ENCODE results near the gene LMX1B. TPM values are rescaled to one million over a fixed set of nuclear protein-coding genes. Genes with fewer than 3 reads are reported as not detected.

The LMX1B gene
- total and polyA plus RNA-seq, 2 donors (not counting 3 experiments of a cell fraction or from before 2014, with no cell fraction given), result not detected

GRCh38 chr9:126675147-126675467 lies 61.4 kb downstream of the LMX1B start:
- H3K9ac ChIP-seq (replicated peaks; ENCODE audit: extremely low read depth, insufficient read depth, low read length), result no peak overlapping the region
- H3K4me3 ChIP-seq (replicated peaks in 1 of 3; ENCODE audit: insufficient read depth in 1 of 3, low read depth in 1 of 3, low read length in 3 of 3), result no peak overlapping the region
- peaks cover 58 to 63% of the 10 kb centered on the region in 2 experiments for H3K27me3 ChIP-seq (ENCODE audit: control insufficient read depth in 2 of 2, insufficient read depth in 2 of 2, low read length in 2 of 2)
- no TSS peak for BruUV-seq (replicated peaks)
- no peaks in the 10 kb centered on the region for H3K4me1 ChIP-seq (ENCODE audit: control insufficient read depth, extremely low read depth, insufficient read depth, low read length)
- dilution Hi-C loops (cut with MboI; ENCODE audit: extremely low pct_ligation_motif_present, low sequenced_read_pairs) (no loop called here), intact Hi-C loops (cut with micrococcal nuclease) (no loop called here)
- H3K79me2 ChIP-seq (ENCODE audit: control insufficient read depth, insufficient read depth, low read length), result no peaks in the 10 kb centered on the region
- no peak overlapping the region for H3K4me2 ChIP-seq (ENCODE audit: insufficient read depth, low read length)
- TF ChIP-seq MAX (IDR thresholded peaks at IDR 0.05; ENCODE audit: insufficient read depth, insufficient read length), result no peak
- no peak for TF ChIP-seq POLR2A (IDR thresholded peaks at IDR 0.05; ENCODE audit: low read depth, low read length)
- TF ChIP-seq CTCF (IDR thresholded peaks at IDR 0.05; ENCODE audit: extremely low read depth in 1 of 2, insufficient read depth in 1 of 2, low read depth in 1 of 2, low read length in 2 of 2), result no peak
- no peak for TF ChIP-seq MYC (IDR thresholded peaks at IDR 0.05; ENCODE audit: low read depth, low read length)
- no peak for TF ChIP-seq GATA2 (IDR thresholded peaks at IDR 0.05; ENCODE audit: insufficient read depth, insufficient read length, low read depth, low read length)
- no peak for TF ChIP-seq FOS (IDR thresholded peaks at IDR 0.05; ENCODE audit: borderline replicate concordance, insufficient read depth, low read length)
- TF ChIP-seq EZH2 (IDR thresholded peaks at IDR 0.05; ENCODE audit: borderline replicate concordance, low read depth, low read length, severe bottlenecking), result no peak
- TF ChIP-seq POLR2AphosphoS5 (IDR thresholded peaks at IDR 0.05; ENCODE audit: insufficient read depth, low read depth, low read length), result no peak
- TF ChIP-seq JUN (IDR thresholded peaks at IDR 0.05; ENCODE audit: borderline replicate concordance, insufficient read depth, insufficient read length, low read depth), result no peak
- no peaks in the 10 kb centered on the region for H4K20me1 ChIP-seq (replicated peaks; ENCODE audit: control insufficient read depth, extremely low read depth, insufficient read depth, low read length)
- no peaks in the 10 kb centered on the region for H3K9me3 ChIP-seq (replicated peaks; ENCODE audit: control insufficient read depth, insufficient read depth, low read length)
- no peak overlapping the region for H2AFZ ChIP-seq (ENCODE audit: low read depth, low read length)
- no peak for FAIRE-seq
- no peaks in the 10 kb centered on the region for H3K9me1 ChIP-seq (replicated peaks; ENCODE audit: control insufficient read depth, extremely low read depth, insufficient read depth, low read length)
- DNase-seq (ENCODE audit: low read depth, low spot score), result no peak
- no peaks in the 10 kb centered on the region for H3K36me3 ChIP-seq (ENCODE audit: control insufficient read depth in 2 of 2, extremely low read depth in 1 of 2, insufficient read depth in 2 of 2, low read length in 2 of 2)
- ChIA-PET CTCF (no interaction called here), POLR2A (no interaction called here)
- H3K27ac ChIP-seq (ENCODE audit: insufficient read depth, low read depth, low read length), result no peak overlapping the region

All from endothelial cell of umbilical vein (primary cell).